Measurements from ENCODE around the gene WTIP.

DNA sequence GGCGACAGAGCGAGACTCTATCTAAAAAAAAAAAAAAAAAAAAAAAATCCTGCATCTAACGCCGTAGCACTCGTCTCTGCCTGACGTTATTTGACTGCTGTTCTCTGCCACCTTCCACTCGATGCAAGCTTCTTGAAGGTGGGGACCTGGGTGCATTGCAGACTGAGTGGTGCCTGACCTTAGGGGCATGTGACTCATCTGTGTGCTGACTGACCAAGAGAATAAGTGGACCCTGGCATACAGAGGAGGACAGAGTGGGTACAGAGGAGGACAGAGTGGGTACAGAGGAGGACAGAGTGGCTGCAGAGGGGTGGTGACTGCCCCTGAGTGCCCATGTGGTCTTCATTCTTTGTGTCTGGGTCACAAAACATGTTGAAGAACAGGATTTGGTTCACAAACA lies 7.6 kb downstream of the WTIP start:
- TF ChIP-seq POLR2AphosphoS5 (IDR thresholded peaks at IDR 0.05; ENCODE audit: low read depth, low read length), result no peak
- TF ChIP-seq, protein P1, sequence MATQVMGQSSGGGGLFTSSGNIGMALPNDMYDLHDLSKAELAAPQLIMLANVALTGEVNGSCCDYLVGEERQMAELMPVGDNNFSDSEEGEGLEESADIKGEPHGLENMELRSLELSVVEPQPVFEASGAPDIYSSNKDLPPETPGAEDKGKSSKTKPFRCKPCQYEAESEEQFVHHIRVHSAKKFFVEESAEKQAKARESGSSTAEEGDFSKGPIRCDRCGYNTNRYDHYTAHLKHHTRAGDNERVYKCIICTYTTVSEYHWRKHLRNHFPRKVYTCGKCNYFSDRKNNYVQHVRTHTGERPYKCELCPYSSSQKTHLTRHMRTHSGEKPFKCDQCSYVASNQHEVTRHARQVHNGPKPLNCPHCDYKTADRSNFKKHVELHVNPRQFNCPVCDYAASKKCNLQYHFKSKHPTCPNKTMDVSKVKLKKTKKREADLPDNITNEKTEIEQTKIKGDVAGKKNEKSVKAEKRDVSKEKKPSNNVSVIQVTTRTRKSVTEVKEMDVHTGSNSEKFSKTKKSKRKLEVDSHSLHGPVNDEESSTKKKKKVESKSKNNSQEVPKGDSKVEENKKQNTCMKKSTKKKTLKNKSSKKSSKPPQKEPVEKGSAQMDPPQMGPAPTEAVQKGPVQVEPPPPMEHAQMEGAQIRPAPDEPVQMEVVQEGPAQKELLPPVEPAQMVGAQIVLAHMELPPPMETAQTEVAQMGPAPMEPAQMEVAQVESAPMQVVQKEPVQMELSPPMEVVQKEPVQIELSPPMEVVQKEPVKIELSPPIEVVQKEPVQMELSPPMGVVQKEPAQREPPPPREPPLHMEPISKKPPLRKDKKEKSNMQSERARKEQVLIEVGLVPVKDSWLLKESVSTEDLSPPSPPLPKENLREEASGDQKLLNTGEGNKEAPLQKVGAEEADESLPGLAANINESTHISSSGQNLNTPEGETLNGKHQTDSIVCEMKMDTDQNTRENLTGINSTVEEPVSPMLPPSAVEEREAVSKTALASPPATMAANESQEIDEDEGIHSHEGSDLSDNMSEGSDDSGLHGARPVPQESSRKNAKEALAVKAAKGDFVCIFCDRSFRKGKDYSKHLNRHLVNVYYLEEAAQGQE (IDR thresholded peaks at IDR 0.05; ENCODE audit: insufficient read depth in 1 of 2, low read depth in 2 of 2, low read length in 2 of 2), result no peak
- no peak for TF ChIP-seq TAF1 (IDR thresholded peaks at IDR 0.05; ENCODE audit: borderline replicate concordance, insufficient read depth, low read length)
- no peak for TF ChIP-seq SIN3A (IDR thresholded peaks at IDR 0.05; ENCODE audit: borderline replicate concordance, insufficient read depth, low read length)
